ENCODE data around the gene NTRK3. TPM values are rescaled to one million over a fixed set of nuclear protein-coding genes. Genes with fewer than 3 reads are reported as not detected.
"Not testable (repeated sequence)": the region's sequence is repeated elsewhere in the genome, so short reads cannot be mapped to it uniquely, and the experiment has no call there.

NTRK3 gene
- total RNA-seq, 1 donor from 2014 or later = under 0.01 TPM

- not testable (repeated sequence) for DNase-seq
These were observed 184.4 kb downstream of the NTRK3 start for GRCh38 chr15:88072133-88072532.

GRCh38 chr15:88071141-88071540, 185.4 kb downstream of the NTRK3 start:
- DNase-seq = no peak

GRCh38 chr15:88069561-88069960, 187.0 kb downstream of the NTRK3 start:
- no peak for DNase-seq

- DNase-seq = no peak
These were observed 189.2 kb downstream of the NTRK3 start for GRCh38 chr15:88067331-88067685.

GRCh38 chr15:88066636-88067330, 189.8 kb downstream of the NTRK3 start:
- no peak for DNase-seq

- no peak for DNase-seq
These were observed 195.1 kb downstream of the NTRK3 start for GRCh38 chr15:88061452-88061851.

GRCh38 chr15:88060383-88060782, 196.2 kb downstream of the NTRK3 start:
- no peak for DNase-seq

GRCh38 chr15:88057836-88058235, 198.7 kb downstream of the NTRK3 start:
- no peak for DNase-seq

- no peak for DNase-seq
These were observed 207.0 kb downstream of the NTRK3 start for GRCh38 chr15:88049506-88049905.

GRCh38 chr15:88048755-88049154, 207.8 kb downstream of the NTRK3 start:
- no peak for DNase-seq

- DNase-seq = no peak
These were observed 208.3 kb downstream of the NTRK3 start for GRCh38 chr15:88048237-88048636.

GRCh38 chr15:88046576-88047129, 209.9 kb downstream of the NTRK3 start:
- no peak for DNase-seq

- DNase-seq = no peak
These were observed 213.1 kb downstream of the NTRK3 start for GRCh38 chr15:88043396-88043795.

- DNase-seq = no peak
These were observed 214.5 kb downstream of the NTRK3 start for GRCh38 chr15:88042047-88042446.

- no peak for DNase-seq
These were observed 216.0 kb downstream of the NTRK3 start for GRCh38 chr15:88040516-88040915.

- no peak for DNase-seq
These were observed 218.3 kb downstream of the NTRK3 start for GRCh38 chr15:88038261-88038660.

- DNase-seq = no peak
These were observed 220.2 kb downstream of the NTRK3 start for GRCh38 chr15:88036154-88036839.

- no peak for DNase-seq
These were observed 221.2 kb downstream of the NTRK3 start for GRCh38 chr15:88035381-88035780.

GRCh38 chr15:88033421-88033820, 223.1 kb downstream of the NTRK3 start:
- not testable (repeated sequence) for DNase-seq

GRCh38 chr15:88032787-88033186, 223.8 kb downstream of the NTRK3 start:
- no peak for DNase-seq

GRCh38 chr15:88031461-88031860, 225.1 kb downstream of the NTRK3 start:
- DNase-seq = no peak

- DNase-seq = no peak
These were observed 226.8 kb downstream of the NTRK3 start for GRCh38 chr15:88029696-88030095.

GRCh38 chr15:88028024-88028423, 228.5 kb downstream of the NTRK3 start:
- DNase-seq = no peak

GRCh38 chr15:88023914-88024313, 232.6 kb downstream of the NTRK3 start:
- no peak for DNase-seq

Measured in dermis blood vessel endothelial cell (primary cell).